Measurements from ENCODE around the gene PINK1. TPM values are rescaled to one million over a fixed set of nuclear protein-coding genes. Genes with fewer than 3 reads are reported as not detected.
A peak's percentile ranks its signal among the peaks of the same experiment; 100 is the strongest.
"Not testable (repeated sequence)": the region's sequence is repeated elsewhere in the genome, so short reads cannot be mapped to it uniquely, and the experiment has no call there.

The PINK1 gene
- 67.1 and 106 TPM in 2 replicates for total RNA-seq

DNA sequence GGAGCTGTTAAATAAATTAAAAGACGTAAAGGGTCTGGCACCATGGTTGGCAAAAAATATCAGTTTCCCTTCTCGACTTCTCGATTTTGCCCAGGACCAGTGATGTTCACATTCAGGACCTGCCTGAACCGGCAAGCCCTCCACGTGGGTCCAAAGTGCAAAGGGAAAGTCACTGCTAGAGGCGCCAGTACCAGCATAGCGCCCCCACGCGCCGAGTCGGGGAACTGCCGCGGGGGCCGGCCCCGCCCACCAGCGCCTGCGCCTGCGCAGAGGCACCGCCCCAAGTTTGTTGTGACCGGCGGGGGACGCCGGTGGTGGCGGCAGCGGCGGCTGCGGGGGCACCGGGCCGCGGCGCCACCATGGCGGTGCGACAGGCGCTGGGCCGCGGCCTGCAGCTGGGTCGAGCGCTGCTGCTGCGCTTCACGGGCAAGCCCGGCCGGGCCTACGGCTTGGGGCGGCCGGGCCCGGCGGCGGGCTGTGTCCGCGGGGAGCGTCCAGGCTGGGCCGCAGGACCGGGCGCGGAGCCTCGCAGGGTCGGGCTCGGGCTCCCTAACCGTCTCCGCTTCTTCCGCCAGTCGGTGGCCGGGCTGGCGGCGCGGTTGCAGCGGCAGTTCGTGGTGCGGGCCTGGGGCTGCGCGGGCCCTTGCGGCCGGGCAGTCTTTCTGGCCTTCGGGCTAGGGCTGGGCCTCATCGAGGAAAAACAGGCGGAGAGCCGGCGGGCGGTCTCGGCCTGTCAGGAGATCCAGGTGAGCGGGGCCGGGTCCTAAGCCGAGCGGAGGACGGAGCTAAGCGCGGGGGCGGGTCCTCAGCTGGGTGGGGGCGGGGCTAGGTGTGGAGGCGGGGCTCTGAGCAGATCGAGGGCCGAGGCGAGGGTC, at the start of gene PINK1:
PINK1 (plus strand) TSS at position 269 of the 875 bp plus-strand sequence; CDS start at position 360, 91 bp downstream.
- peak; percentile 79 for DNase-seq

GRCh38 chr1:20584890-20585289, 48.4 kb upstream of the PINK1 start:
- no peak for DNase-seq

GRCh38 chr1:20586953-20587660, 46.2 kb upstream of the PINK1 start:
- no peak for DNase-seq

DNA sequence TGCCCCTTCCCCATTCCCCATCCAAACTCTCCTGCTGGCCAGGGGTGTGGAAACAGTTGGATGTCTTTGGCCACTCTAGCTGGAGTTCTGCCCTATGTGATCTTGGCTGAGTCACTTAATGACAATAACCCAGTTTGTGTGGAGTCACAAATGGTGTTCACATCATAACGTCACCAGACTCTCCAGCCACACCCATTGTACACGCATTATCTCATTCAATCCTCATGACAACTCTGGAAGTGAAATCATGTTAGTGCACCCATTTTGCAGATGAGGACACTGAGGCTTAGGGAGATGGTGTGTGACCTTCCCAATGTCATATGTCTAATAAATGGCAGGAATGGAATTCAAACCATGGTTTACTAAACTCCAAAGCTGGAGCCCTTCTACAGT, 45.6 kb upstream of the PINK1 start:
- no peak for DNase-seq

DNA sequence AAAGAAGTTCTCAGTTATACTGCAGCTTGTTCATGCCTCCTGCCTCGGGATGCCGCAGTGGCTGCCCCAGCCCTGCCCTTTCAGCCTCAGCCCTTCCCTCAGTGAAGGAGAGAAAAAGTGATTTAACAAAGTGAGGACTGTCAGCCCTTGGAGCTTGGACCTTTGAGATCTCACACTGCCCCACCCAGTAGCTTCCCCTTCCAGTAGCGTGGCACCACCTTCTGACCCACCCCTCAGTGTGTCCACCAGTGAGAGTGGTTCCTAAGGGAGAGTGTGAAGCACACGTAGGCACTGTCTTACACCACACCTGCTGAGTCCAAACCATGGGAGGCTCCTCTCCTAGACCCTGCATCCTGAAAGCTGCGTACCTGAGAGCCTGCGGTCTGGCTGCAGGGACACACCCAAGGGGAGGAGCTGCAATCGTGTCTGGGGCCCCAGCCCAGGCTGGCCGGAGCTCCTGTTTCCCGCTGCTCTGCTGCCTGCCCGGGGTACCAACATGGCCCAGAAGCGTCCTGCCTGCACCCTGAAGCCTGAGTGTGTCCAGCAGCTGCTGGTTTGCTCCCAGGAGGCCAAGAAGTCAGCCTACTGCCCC, 44.5 kb upstream of the PINK1 start, which contains the start of gene CDA:
CDA (plus strand) TSS at position 464 of the 592 bp plus-strand sequence; CDS start at position 497, 33 bp downstream.
- no peak for DNase-seq

DNA sequence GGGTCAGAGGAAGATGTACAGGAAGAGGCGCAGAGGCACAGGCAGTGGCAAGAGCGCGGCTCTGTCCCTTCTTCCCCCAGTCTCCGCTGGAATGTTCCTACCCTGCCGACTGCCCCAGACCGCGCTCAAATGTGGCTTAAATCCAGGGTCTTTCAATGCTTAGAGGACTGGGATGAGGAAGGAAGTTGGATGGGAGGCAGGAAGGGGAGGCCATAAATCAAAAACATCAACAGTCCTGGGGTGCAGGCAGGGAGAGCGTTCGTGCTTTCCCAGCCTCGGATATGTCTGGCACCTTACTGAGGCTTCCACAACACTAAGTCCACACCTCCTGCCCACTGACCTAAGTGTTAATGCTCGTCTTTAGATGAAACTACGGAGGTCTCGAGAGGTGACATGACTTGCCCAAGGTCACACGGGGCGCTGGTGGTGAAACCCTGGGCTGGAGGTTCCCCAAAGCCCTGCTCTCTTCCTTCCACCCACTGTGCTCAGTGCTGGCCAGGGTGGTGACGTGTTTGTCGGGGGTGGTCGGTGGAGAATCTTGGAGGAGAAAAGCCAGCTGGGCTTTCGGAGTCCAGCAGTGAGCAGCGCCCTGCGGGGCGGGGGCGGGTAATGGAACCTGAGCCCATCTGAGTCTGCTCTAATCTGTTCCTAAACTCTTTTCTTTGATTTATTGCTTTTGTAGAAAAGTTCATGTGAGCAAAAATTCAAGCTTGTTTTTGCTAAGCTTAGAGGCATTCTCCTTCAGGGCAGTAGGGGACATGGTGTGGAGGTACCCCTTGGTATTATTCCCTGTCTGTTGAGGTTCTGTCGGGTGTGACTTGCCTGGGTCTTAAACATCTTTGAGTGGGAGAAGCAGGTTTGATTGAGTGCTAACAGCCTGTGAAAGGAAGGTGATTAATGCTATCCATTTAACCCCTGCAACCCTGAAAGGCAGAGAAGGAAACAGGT, 43.7 kb upstream of the PINK1 start:
- DNase-seq = peak; percentile 37

- no peak for DNase-seq
These were observed 42.9 kb upstream of the PINK1 start for GRCh38 chr1:20590306-20590777.

GRCh38 chr1:20593756-20594155, 39.5 kb upstream of the PINK1 start:
- no peak for DNase-seq

DNA sequence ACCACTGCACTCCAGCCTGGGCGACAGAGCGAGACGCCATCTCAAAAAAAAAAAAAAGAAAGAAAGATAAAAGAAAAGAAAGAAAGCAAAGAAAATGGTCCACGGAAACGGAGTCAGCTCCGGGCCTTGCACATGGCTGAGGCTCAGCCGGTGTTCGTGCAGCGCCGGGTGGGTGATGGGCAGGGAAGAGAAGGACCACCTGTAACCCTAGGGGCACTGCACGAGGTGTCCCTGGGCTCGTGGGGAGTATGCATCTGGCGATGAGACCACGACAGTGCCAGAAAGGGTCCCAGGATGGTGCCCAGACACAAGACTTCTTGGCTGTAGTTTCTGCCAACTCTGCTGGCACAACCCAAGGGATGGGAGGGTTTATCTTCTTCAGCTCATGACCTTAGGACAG, 38.5 kb upstream of the PINK1 start:
- DNase-seq = no peak

GRCh38 chr1:20596106-20596505, 37.2 kb upstream of the PINK1 start:
- no peak for DNase-seq

DNA sequence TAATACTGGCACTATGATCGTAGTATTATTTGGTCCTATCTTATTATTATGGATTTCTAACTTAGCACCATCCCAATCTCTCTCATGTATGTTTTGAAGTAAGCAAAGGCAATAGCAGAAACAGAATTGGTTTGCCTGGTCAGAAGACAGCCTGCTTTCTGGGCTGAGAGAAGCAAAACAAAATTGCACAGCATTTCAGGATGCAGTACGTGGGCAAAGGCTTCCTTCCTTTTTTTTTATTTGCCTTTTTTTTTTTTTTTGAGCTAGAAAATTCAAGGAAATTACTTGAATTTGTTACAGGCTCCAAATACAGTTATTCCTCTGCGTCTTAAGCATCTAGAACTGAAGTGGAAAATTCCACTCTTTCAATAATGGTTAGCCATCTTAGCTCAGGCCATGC, 35.6 kb upstream of the PINK1 start:
- DNase-seq = peak; percentile 61

DNA sequence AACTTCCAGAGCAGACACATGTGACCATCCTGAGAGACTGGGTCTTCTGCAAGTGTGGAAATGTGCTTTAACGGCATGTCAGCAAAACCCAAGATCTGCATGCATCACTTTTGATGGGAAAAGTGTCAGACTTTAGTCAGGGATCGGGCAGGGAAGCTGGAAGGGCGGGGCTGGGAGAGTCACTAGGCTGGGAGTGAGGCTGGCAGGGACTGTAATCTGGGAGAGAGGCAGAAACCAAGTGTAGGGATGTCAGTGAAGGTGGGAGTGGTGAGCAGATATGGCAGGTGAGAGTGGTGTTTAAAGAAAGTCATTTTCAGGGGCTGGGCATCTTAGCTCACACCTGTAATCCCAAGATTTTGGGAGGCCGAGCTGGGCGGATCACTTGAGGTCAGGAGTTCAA, 33.1 kb upstream of the PINK1 start:
- no peak for DNase-seq

DNA sequence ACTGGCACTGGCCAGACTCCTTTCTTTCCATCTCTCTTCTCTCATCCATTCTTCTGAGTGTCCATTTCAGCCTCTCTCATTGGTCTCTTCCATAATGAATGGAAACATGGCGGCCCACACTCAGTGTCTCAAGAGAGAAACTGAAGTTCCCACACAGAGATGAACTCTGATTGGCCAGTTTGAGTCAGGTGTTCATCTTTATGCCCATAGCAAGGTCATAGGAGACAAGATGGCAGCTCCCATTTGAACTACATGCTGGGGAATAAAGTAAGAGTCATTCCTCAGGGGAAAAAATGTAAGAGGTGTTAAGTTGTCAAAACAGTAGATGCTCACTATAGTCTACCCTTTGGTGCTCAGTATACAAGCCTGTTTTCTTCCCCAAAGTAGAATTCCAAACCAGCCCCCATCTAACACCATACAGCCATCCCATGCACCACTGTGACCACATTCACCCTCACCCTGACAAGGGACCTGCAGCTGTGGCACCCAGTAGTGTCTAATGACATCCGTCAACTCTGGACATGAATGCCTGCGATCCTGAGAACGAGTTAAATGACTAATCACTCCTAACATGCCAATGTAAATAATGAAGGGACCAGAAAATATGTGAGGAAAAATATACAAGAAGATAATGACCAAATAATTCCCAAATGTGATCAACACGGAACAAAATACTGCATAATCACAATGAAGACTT, 32.0 kb upstream of the PINK1 start:
- no peak for DNase-seq

DNA sequence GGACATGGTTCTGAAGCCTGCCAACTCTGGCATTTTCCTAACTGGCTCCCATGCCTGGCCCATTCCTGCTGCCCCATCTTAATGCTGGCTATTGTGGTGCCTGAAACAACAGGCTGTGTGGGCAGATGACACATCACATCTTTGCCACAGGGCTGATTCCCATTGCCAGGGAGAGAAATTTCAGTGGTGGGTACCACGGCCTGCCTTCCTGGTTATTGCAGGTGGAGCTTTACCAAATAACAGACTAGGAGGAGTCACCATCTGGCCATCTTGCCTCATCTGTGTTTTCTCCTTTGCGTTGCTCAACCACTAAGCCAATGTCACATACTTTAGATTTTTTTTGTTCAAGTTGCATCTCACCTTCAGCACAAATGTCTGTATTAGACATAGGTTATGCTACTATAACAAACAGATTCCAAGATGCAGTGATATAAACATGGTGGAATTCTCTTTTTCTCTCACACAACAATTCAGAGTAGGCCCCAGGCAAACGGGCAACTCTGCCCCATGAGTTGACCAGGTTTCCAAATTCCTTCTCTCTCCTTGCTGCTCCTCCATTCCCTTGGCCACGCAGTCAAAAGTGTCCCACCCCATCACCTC, 30.3 kb upstream of the PINK1 start:
- no peak for DNase-seq

- no peak for DNase-seq
These were observed 29.5 kb upstream of the PINK1 start for GRCh38 chr1:20603504-20604464.

DNA sequence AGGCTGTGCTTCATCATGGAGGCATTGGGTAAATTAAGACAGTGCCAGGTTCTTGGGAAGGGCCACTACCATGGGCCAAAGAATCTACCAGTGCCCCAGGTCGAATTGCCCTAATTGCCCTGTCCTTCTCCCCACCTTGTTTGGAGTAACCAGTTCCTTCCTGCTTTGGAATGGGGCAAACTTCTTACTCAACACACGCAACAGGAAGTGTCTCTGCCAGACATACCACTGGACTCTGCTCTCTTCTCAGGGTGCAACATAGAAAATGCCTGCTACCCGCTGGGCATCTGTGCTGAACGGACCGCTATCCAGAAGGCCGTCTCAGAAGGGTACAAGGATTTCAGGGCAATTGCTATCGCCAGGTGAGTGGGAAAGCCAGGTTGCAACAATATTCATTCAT, 28.6 kb upstream of the PINK1 start:
- DNase-seq = no peak

DNA sequence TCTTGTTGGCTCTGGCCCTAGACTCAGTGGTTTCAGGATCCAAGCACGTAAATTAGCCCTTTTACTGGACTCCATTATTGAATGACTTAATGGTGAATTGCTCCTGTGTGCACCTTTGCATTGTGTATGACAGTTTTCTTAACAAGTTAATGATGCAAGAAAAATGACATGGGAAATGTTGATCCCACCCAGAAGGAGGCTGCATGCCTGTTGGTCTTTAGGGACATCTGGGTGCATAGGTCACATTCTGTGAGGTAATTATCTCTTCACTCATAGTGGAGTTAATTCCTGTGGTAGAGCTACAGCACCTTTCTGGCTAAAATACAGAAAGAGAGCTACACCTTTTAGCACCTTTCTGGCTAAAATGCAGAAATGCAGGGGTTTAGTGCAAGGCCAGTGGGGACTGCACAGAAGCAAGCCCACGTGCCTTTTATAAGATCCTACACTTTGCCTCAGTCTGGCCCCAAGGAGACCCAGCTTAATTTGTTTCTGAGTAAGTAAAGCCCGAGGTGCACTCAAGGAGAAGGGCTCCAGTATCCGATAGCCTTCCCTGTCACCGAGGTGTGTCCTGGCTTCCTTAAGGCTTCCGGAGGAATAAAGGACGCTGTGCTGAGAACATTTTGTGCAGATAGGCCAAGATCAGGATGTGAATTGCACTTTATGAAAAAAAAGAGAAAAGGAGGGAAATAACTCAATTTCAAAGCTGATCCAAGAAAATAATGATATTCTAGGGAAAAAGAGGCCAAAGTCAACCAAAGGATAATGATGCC, 26.3 kb upstream of the PINK1 start:
- DNase-seq = not testable (repeated sequence)

- DNase-seq = no peak
These were observed 23.7 kb upstream of the PINK1 start for GRCh38 chr1:20609541-20609940.

DNA sequence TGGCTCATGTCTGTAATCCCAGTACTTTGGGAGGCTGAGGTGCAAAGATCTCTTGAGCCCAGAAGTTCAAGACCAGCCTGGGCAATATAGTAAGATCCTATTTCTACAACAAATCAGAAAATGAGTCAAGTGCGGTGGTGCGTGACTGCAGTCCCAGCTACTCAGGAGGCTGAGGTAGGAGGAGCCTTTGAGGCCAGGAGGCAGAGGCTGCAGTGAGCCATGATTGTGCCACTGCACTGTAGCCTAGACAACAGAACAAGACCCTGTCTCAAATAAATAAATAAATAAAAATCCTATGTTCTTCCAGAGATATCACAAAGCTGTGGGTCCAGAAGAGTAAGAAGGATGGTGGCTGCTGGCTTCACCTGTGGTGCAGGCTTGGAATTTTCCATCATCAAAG, 22.3 kb upstream of the PINK1 start:
- DNase-seq = no peak

All from dermis blood vessel endothelial cell (primary cell).